Breast epithelium (tissue), 3 donors: Measurements from ENCODE around the gene CHPF.

Source experiments
- POLR2A ChIP-seq: fragments of 450-650 bp; IDR thresholded peaks from one replicate; pipeline ENCODE4 v1.6.1; 2016; ENCODE audit warnings: antibody characterized with exemption, mild to moderate bottlenecking, moderate library complexity
- POLR2AphosphoS5 ChIP-seq, 3 donors: sonication (generic); formaldehyde crosslinking; IDR thresholded peaks; one replicate each; pipeline ENCODE4 v1.6.1; 2017; ENCODE audit warnings: antibody characterized with exemption in 3 of 3
- TF ChIP-seq, protein P1 (sequence below), 3 donors: fragments of 450-650 bp; IDR thresholded peaks; one replicate each; pipeline ENCODE4 v1.5.1; 2016 to 2017; ENCODE audit warnings: antibody characterized with exemption in 3 of 3, mild to moderate bottlenecking in 3 of 3, moderate library complexity in 3 of 3

DNA sequence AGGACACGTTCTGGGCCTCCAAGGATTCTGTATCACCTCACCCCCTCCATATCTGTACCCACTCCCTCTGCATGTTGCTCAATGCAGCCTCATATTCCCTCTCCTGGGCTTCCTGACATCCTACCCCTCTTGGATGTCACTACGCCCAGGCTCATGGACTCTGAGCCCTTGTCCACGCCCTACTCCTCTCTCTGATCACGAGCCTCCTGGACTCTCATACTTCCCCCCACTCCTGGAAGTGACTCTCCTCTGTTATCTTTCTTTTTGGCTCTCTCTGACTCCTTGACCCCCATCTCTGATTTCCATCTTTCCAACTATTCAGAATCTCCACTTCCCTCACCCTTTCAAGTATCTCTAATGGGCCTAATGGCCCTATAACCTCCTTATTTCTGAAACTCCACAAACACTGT lies 2.3 kb upstream of the CHPF start:
- TF ChIP-seq, protein P1, sequence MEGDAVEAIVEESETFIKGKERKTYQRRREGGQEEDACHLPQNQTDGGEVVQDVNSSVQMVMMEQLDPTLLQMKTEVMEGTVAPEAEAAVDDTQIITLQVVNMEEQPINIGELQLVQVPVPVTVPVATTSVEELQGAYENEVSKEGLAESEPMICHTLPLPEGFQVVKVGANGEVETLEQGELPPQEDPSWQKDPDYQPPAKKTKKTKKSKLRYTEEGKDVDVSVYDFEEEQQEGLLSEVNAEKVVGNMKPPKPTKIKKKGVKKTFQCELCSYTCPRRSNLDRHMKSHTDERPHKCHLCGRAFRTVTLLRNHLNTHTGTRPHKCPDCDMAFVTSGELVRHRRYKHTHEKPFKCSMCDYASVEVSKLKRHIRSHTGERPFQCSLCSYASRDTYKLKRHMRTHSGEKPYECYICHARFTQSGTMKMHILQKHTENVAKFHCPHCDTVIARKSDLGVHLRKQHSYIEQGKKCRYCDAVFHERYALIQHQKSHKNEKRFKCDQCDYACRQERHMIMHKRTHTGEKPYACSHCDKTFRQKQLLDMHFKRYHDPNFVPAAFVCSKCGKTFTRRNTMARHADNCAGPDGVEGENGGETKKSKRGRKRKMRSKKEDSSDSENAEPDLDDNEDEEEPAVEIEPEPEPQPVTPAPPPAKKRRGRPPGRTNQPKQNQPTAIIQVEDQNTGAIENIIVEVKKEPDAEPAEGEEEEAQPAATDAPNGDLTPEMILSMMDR (IDR thresholded peaks at IDR 0.05), result no peak
- no peak for TF ChIP-seq POLR2A
- no peak for TF ChIP-seq POLR2AphosphoS5 (IDR thresholded peaks at IDR 0.05)
